IMR-90 (cell line): ENCODE data around the gene SDC4. TPM values are rescaled to one million over a fixed set of nuclear protein-coding genes. Genes with fewer than 3 reads are reported as not detected.

ENCODE experiments used
- ATAC-seq: fragments of 200-7000 bp; cut with Tn5 transposase; 2 replicates; pipeline ENCODE4 v1.9.1; 2020; ENCODE audit warnings: low read depth, mild to moderate bottlenecking, moderate library complexity
- BruUV-seq: library from RNA; stranded (reverse); fragments of 400-500 nt; replicated peaks from 2 replicates; lab custom pipeline; 2021; lab: Mats Ljungman, UMichigan
- CTCF ChIA-PET: fragments of 300-600 bp; formaldehyde crosslinking; extraction: SDS; loops from one replicate; lab custom pipeline; 2021; ENCODE audit warnings: antibody characterized with exemption; lab: Yijun Ruan, JAX
- POLR2A ChIA-PET: fragments of 300-600 bp; sonication (Branson Sonifier 250); formaldehyde crosslinking; loops from one replicate; lab custom pipeline; 2022; ENCODE audit warnings: antibody characterized with exemption; ENCODE audit not compliant: unreplicated experiment; lab: Charles Lee
- DNase-seq: peaks from one replicate; pipeline ENCODE4 v3.0.0; 2013
- H2AFZ ChIP-seq: replicated peaks from 2 replicates; pipeline ENCODE3; 2013; ENCODE audit warnings: low read length, mild to moderate bottlenecking; ENCODE audit not compliant: poor library complexity
- H2AK5ac ChIP-seq: 2 replicates; pipeline ENCODE4 v1.6.1; 2013; ENCODE audit warnings: low read depth, low read length, inconsistent platforms
- H2AK9ac ChIP-seq: replicated peaks from 2 replicates; pipeline ENCODE3; 2013; ENCODE audit warnings: mild to moderate bottlenecking, low read depth, low read length, moderate library complexity; ENCODE audit not compliant: poor library complexity
- H2BK120ac ChIP-seq: 2 replicates; pipeline ENCODE4 v1.6.1; 2013; ENCODE audit warnings: low read depth, low read length, inconsistent platforms
- H2BK15ac ChIP-seq: 3 replicates; pipeline ENCODE4 v1.6.1; 2013; ENCODE audit warnings: low read depth, low read length, inconsistent platforms
- H2BK20ac ChIP-seq: 2 replicates; pipeline ENCODE4 v1.6.1; 2013; ENCODE audit warnings: low read depth, mild to moderate bottlenecking, inconsistent platforms, low read length, moderate library complexity
- H2BK5ac ChIP-seq: 2 replicates; pipeline ENCODE4 v1.6.1; 2013; ENCODE audit warnings: mild to moderate bottlenecking, low read depth, low read length, inconsistent platforms; ENCODE audit not compliant: poor library complexity, severe bottlenecking
- H3K14ac ChIP-seq: replicated peaks from 2 replicates; pipeline ENCODE4 v1.6.1; 2013; ENCODE audit warnings: low read depth, low read length, inconsistent platforms
- H3K18ac ChIP-seq: 2 replicates; pipeline ENCODE4 v1.6.1; 2013; ENCODE audit warnings: low read depth, low read length, control low read depth
- H3K23ac ChIP-seq: 2 replicates; pipeline ENCODE4 v1.6.1; 2013; ENCODE audit warnings: low read depth, low read length, inconsistent platforms
- H3K27ac ChIP-seq: 2 replicates; pipeline ENCODE4 v1.5.1; 2013; ENCODE audit warnings: mild to moderate bottlenecking, control low read depth, low read length; ENCODE audit not compliant: insufficient read depth
- H3K27me3 ChIP-seq: 2 replicates; pipeline ENCODE4 v1.6.1; 2013; ENCODE audit warnings: low read length; ENCODE audit not compliant: control insufficient read depth, insufficient read depth
- H3K36me3 ChIP-seq: 2 replicates; pipeline ENCODE4 v1.6.1; 2013; ENCODE audit warnings: low read length, mixed read lengths; ENCODE audit not compliant: control insufficient read depth, insufficient read depth
- H3K4ac ChIP-seq: 2 replicates; pipeline ENCODE4 v1.6.1; 2013; ENCODE audit warnings: low read depth, low read length, inconsistent platforms
- H3K4me1 ChIP-seq: 2 replicates; pipeline ENCODE4 v1.6.1; 2013; ENCODE audit warnings: low read length, mixed read lengths; ENCODE audit not compliant: control insufficient read depth, insufficient read depth
- H3K4me2 ChIP-seq: 2 replicates; pipeline ENCODE4 v1.6.1; 2013; ENCODE audit warnings: low read depth, mild to moderate bottlenecking, control low read depth, low read length, moderate library complexity
- H3K4me3 ChIP-seq: 2 replicates; pipeline ENCODE4 v1.5.1; 2013; ENCODE audit warnings: low read depth, mild to moderate bottlenecking, control low read depth, low read length, moderate library complexity; ENCODE audit not compliant: insufficient read depth
- H3K56ac ChIP-seq: 2 replicates; pipeline ENCODE4 v1.6.1; 2013; ENCODE audit warnings: low read length, inconsistent platforms; ENCODE audit not compliant: insufficient read depth; ENCODE audit errors: extremely low read depth
- H3K79me1 ChIP-seq, 2 experiments: 2 replicates each; pipeline ENCODE4 v1.6.1; 2013; ENCODE audit warnings: low read length in 2 of 2, inconsistent platforms in 1 of 2, low read depth in 1 of 2
- H3K9ac ChIP-seq: 2 replicates; pipeline ENCODE4 v1.6.1; 2013; ENCODE audit warnings: low read depth, low read length, control low read depth
- H3K9me1 ChIP-seq: 2 replicates; pipeline ENCODE4 v1.6.1; 2013; ENCODE audit warnings: low read length, inconsistent platforms; ENCODE audit not compliant: insufficient read depth
- H3K9me3 ChIP-seq: 2 replicates; pipeline ENCODE4 v1.6.1; 2013; ENCODE audit warnings: low read length; ENCODE audit not compliant: control insufficient read depth, insufficient read depth
- H4K20me1 ChIP-seq: 2 replicates; pipeline ENCODE4 v1.6.1; 2013; ENCODE audit warnings: low read length, inconsistent platforms; ENCODE audit not compliant: insufficient read depth
- H4K5ac ChIP-seq: 2 replicates; pipeline ENCODE4 v1.6.1; 2013; ENCODE audit warnings: mild to moderate bottlenecking, low read depth, low read length, control low read depth
- H4K8ac ChIP-seq, 2 experiments: 2 replicates each; pipeline ENCODE4 v1.6.1; 2013; ENCODE audit warnings: low read depth in 2 of 2, low read length in 2 of 2, control low read depth in 1 of 2, inconsistent platforms in 1 of 2
- H4K91ac ChIP-seq: 2 replicates; pipeline ENCODE4 v1.6.1; 2013; ENCODE audit warnings: low read depth, low read length, inconsistent platforms; ENCODE audit not compliant: insufficient read depth
- BHLHE40 ChIP-seq: fragments of 150-350 bp; IDR thresholded peaks from 2 replicates; pipeline ENCODE4 v1.6.1; 2016; ENCODE audit warnings: mild to moderate bottlenecking, low read depth, low read length
- CHD1 ChIP-seq: IDR thresholded peaks from 2 replicates; pipeline ENCODE4 v1.6.1; 2012; ENCODE audit warnings: low read depth, low read length, improper control_type of control experiment
- FOS ChIP-seq: fragments of 150-350 bp; IDR thresholded peaks from 2 replicates; pipeline ENCODE4 v1.6.1; 2016; ENCODE audit warnings: low read depth, low read length
- MAFK ChIP-seq: IDR thresholded peaks from 2 replicates; pipeline ENCODE4 v1.6.1; 2012; ENCODE audit warnings: low read depth, low read length, improper control_type of control experiment
- MAZ ChIP-seq: IDR thresholded peaks from 2 replicates; pipeline ENCODE4 v1.6.1; 2012; ENCODE audit warnings: low read depth, mild to moderate bottlenecking, low read length, improper control_type of control experiment, moderate library complexity, borderline replicate concordance
- MXI1 ChIP-seq: IDR thresholded peaks from 2 replicates; pipeline ENCODE4 v1.6.1; 2012; ENCODE audit warnings: low read depth, mild to moderate bottlenecking, low read length, moderate library complexity, borderline replicate concordance
- NFE2L2 ChIP-seq: fragments of 150-350 bp; IDR thresholded peaks from 2 replicates; pipeline ENCODE4 v1.6.1; 2016; ENCODE audit warnings: low read depth, mild to moderate bottlenecking, low read length
- POLR2A ChIP-seq: IDR thresholded peaks from 2 replicates; pipeline ENCODE4 v1.6.1; 2012; ENCODE audit warnings: mild to moderate bottlenecking, low read depth, low read length
- RAD21 ChIP-seq: IDR thresholded peaks from 2 replicates; pipeline ENCODE4 v1.6.1; 2012; ENCODE audit warnings: low read length, improper control_type of control experiment
- RCOR1 ChIP-seq: IDR thresholded peaks from 2 replicates; pipeline ENCODE4 v1.6.1; 2012; ENCODE audit warnings: mild to moderate bottlenecking, low read length, improper control_type of control experiment; ENCODE audit not compliant: insufficient replicate concordance
- WGBS, 2 experiments: methylation state at CpG; one replicate each; pipeline versions ENCODE4 v1.1.5 to v1.1.7; 2013; ENCODE audit warnings: missing lambda C conversion rate in 2 of 2; ENCODE audit not compliant: insufficient read length in 1 of 2; ENCODE audit errors: extremely low coverage in 2 of 2; 5-methylcytosine and 5-hydroxymethylcytosine counted together
- dilution Hi-C: fragments of 300-500 bp; cut with HindIII; formaldehyde crosslinking; loops from one replicate; pipeline ENCODE4 v1.14.3; 2018; ENCODE audit warnings: low sequenced_read_pairs; ENCODE audit not compliant: unreplicated experiment
- in situ Hi-C: fragments of 300-500 bp; cut with MboI; formaldehyde crosslinking; loops from 3 replicates; pipeline ENCODE4 v1.14.3; 2019; ENCODE audit warnings: low sequenced_read_pairs, inconsistent platforms, mixed read lengths
- intact Hi-C: fragments of 100-400 bp; cut with micrococcal nuclease; formaldehyde crosslinking; loops from 2 replicates; pipeline ENCODE4 v1.10.0; 2022
- polyA plus RNA-seq, 3 experiments: library from polyadenylated mRNA; depleted of rRNA; stranded (reverse); fragments of >200 nt; gene quantifications; 2 replicates each; pipeline ENCODE4 v1.2.3, GENCODE V29; 2012; ENCODE audit warnings: low replicate concordance in 1 of 3
- total RNA-seq: library from RNA; depleted of rRNA; stranded (reverse); fragments of >200 nt; gene quantifications from 2 replicates; pipeline ENCODE4 v1.2.3, GENCODE V29; 2012
- TF ChIP-seq, protein P1 (sequence below): fragments of 150-350 bp; IDR thresholded peaks from 2 replicates; pipeline ENCODE4 v1.6.1; 2017; ENCODE audit warnings: mild to moderate bottlenecking, antibody characterized with exemption, low read length, low read depth

SDC4 gene
- total and polyA plus RNA-seq, 2 of the 4 experiments (the other 2 are of a cell fraction): 203 to 265 TPM

DNA sequence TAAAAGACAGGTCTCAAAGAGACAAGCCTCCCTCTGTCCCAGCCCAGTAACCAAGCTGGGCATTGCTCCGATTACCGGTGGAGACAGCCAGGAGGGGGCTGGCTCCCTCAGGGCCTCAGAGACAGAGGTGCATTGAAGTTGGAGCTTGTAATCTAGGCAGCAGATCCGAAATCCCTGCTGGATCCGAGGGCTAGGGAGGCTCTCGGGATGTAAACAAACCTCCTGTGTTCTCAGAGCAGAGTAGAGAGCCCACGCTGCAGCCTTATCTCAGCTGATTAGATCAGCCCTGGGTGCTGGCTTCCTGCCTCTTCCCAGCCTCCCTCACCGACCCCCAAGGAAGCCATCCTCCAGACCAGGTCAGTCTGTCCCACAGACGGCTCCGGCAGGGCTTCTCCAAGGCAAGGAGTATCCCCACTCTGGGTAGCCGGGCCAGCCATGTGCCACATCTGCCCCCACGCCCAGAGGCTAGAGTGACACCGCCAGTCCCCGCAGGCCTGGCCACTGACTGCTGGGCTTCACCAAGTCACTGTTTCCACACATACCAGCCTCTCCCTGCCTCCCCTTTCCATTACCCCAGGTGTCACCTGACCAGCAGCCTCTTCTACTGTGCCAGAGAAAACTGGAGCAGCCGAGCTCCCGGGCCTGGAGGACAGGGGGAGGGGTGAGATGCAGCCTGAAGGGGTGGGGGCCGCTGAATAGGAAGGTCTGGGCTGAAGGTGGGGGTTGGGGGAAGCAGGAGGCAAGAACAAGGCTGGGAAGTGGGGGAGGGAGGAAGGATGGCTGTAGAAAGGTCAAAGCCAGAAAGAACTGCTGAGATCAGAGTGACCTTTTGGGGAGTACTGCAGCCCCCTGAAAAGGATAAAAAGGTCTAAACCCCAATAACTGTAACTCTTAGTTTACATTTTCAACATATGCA, 6.0 kb downstream of the SDC4 start:
- no TSS peak for BruUV-seq
- H2BK15ac ChIP-seq: peak overlapping the region; percentile 99; the same call in 2 of the 3 replicates
- peak overlapping the region; percentile 58 for H4K5ac ChIP-seq
- H2AK9ac ChIP-seq: peak overlapping the region; percentile 92
- ChIA-PET CTCF (interaction anchor here (2.5 kb wide), 1 partner anchor 21 kb away, joined by 8 read pairs; the partner anchor contains the start of gene SYS1), POLR2A (no interaction called here)
- H3K4ac ChIP-seq: peak overlapping the region; percentile 99
- H3K4me1 ChIP-seq: peaks cover 65% of the 10 kb centered on the region
- TF ChIP-seq RAD21 (no peak), RCOR1 (no peak), FOS (no peak), MAFK (no peak), BHLHE40 (no peak), MXI1 (0 out of 2 replicates have a peak, but pooled peaks have one; percentile 65), CHD1 (no peak), POLR2A (peak; percentile 65), NFE2L2 (no peak), MAZ (peak; percentile 13; the same call in 1 of the 2 replicates)
- TF ChIP-seq, protein P1, sequence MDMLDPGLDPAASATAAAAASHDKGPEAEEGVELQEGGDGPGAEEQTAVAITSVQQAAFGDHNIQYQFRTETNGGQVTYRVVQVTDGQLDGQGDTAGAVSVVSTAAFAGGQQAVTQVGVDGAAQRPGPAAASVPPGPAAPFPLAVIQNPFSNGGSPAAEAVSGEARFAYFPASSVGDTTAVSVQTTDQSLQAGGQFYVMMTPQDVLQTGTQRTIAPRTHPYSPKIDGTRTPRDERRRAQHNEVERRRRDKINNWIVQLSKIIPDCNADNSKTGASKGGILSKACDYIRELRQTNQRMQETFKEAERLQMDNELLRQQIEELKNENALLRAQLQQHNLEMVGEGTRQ: peak; percentile 67
- H3K27me3 ChIP-seq: no peaks in the 10 kb centered on the region
- no peaks in the 10 kb centered on the region for H3K9me3 ChIP-seq
- H3K56ac ChIP-seq: peak overlapping the region; percentile 65; the same call in 1 of the 2 replicates
- in situ Hi-C loops (loop anchor here (25.0 kb wide), 1 partner anchor 570 kb away; the partner anchor contains the start of gene PLTP), intact Hi-C loops (no loop called here), dilution Hi-C loops (no loop called here)
- ATAC-seq: peak; percentile 13
- peaks cover 18 to 94% of the 10 kb centered on the region in 2 experiments for H3K79me1 ChIP-seq
- H4K91ac ChIP-seq: peak overlapping the region; percentile 99
- H3K9ac ChIP-seq: peak overlapping the region; percentile 50
- peak overlapping the region; percentile 97 for H2AK5ac ChIP-seq
- H3K4me2 ChIP-seq: peak overlapping the region; percentile 87
- peak overlapping the region; percentile 90 for H3K14ac ChIP-seq
- H2AFZ ChIP-seq: peak overlapping the region; percentile 58
- H3K27ac ChIP-seq: peak overlapping the region; percentile 92
- peak; percentile 74 for DNase-seq
- peaks cover 41% of the 10 kb centered on the region for H3K9me1 ChIP-seq
- H4K8ac ChIP-seq: peak overlapping the region; percentile 73 to 78
- H4K20me1 ChIP-seq: peaks cover 45% of the 10 kb centered on the region
- H2BK5ac ChIP-seq: peak overlapping the region; percentile 93
- H3K36me3 ChIP-seq: peaks cover 32% of the 10 kb centered on the region
- no peak overlapping the region; the same call in 1 of the 2 replicates for H3K4me3 ChIP-seq
- peak overlapping the region; percentile 96 for H2BK20ac ChIP-seq
- peak overlapping the region; percentile 95 for H2BK120ac ChIP-seq
- H3K18ac ChIP-seq: peak overlapping the region; percentile 70
- WGBS, 2 experiments: 0% methylated on average over 5 of the region's 16 CpGs; no CpG with 5 or more reads in 1 of the 2 experiments
- H3K23ac ChIP-seq: peak overlapping the region; percentile 93
